Natural killer cell (primary cell): ENCODE data around the gene NFKBIE. TPM values are rescaled to one million over a fixed set of nuclear protein-coding genes. Genes with fewer than 3 reads are reported as not detected.

Experiments used
- ATAC-seq, 3 donors: fragments of 150-1000 bp in 2 of 3; fragments of 200-7000 bp in 1 of 3; cut with Tn5 transposase; 1 replicate in 1 of 3; 2 replicates in 2 of 3; pipeline ENCODE4 v1.10.0; 2021; ENCODE audit warnings: mild to moderate bottlenecking in 2 of 3, moderate library complexity in 2 of 3
- DNase-seq, 2 donors: peaks; one replicate each; pipeline versions ENCODE4 v3.0.0 to v3.0.0-alpha.2; 2013 to 2021; ENCODE audit warnings: mixed read lengths in 1 of 2
- H3K27ac ChIP-seq: one replicate; pipeline ENCODE4 v1.5.1; 2013; ENCODE audit warnings: mild to moderate bottlenecking, low read length
- H3K27me3 ChIP-seq: one replicate; pipeline ENCODE4 v1.6.1; 2013; ENCODE audit warnings: low read length; ENCODE audit not compliant: control insufficient read depth, insufficient read depth
- H3K36me3 ChIP-seq: one replicate; pipeline ENCODE4 v1.6.1; 2013; ENCODE audit warnings: low read length; ENCODE audit not compliant: control insufficient read depth, insufficient read depth
- H3K4me1 ChIP-seq: one replicate; pipeline ENCODE4 v1.6.1; 2013; ENCODE audit warnings: low read length; ENCODE audit not compliant: control insufficient read depth, insufficient read depth
- H3K4me3 ChIP-seq: one replicate; pipeline ENCODE4 v1.5.1; 2013; ENCODE audit warnings: low read length
- H3K9me3 ChIP-seq: one replicate; pipeline ENCODE4 v1.6.1; 2013; ENCODE audit warnings: low read length; ENCODE audit not compliant: control insufficient read depth, insufficient read depth
- H3K27ac Mint-ChIP-seq, 2 donors: one replicate each; pipeline ENCODE4 v1.8.0; 2022; ENCODE audit warnings: mild to moderate bottlenecking in 2 of 2, mixed read lengths in 2 of 2, moderate library complexity in 1 of 2
- H3K27me3 Mint-ChIP-seq, 2 donors: one replicate each; pipeline ENCODE4 v1.8.0; 2022; ENCODE audit warnings: low read depth in 2 of 2, mixed read lengths in 2 of 2
- H3K36me3 Mint-ChIP-seq: one replicate; pipeline ENCODE4 v1.8.0; 2022; ENCODE audit warnings: mixed read lengths
- H3K4me1 Mint-ChIP-seq, 2 donors: one replicate each; pipeline ENCODE4 v1.8.0; 2022; ENCODE audit warnings: mixed read lengths in 2 of 2
- H3K4me3 Mint-ChIP-seq: one replicate; pipeline ENCODE4 v1.8.0; 2022; ENCODE audit warnings: mild to moderate bottlenecking, moderate library complexity, mixed read lengths
- H3K9me3 Mint-ChIP-seq, 2 donors: one replicate each; pipeline ENCODE4 v1.8.0; 2022; ENCODE audit warnings: mixed read lengths in 2 of 2
- WGBS: methylation state at CpG from one replicate; pipeline ENCODE4 v1.1.7; 2013; ENCODE audit warnings: missing lambda C conversion rate; ENCODE audit not compliant: insufficient coverage; 5-methylcytosine and 5-hydroxymethylcytosine counted together
- intact Hi-C: fragments of 100-400 bp; cut with micrococcal nuclease; formaldehyde crosslinking; loops from one replicate; pipeline ENCODE4 v1.14.2; 2022
- total RNA-seq, 4 donors: library from RNA; stranded (reverse); fragments of 120-200 nt in 1 of 4; gene quantifications; one replicate each; pipeline versions ENCODE4 v1.2.3 to v1.2.4, GENCODE V29; 2013 to 2022
- TF ChIP-seq, protein P1 (sequence below): fragments of 200-600 bp; IDR thresholded peaks from one replicate; pipeline ENCODE4 v1.8.0; 2022; ENCODE audit warnings: antibody characterized with exemption

Gene NFKBIE
- total RNA-seq, 3 donors from 2014 or later (not counting 1 experiment from before 2014, with no cell fraction given), result 44.9 to 61.5 (median 56.4) TPM

DNA sequence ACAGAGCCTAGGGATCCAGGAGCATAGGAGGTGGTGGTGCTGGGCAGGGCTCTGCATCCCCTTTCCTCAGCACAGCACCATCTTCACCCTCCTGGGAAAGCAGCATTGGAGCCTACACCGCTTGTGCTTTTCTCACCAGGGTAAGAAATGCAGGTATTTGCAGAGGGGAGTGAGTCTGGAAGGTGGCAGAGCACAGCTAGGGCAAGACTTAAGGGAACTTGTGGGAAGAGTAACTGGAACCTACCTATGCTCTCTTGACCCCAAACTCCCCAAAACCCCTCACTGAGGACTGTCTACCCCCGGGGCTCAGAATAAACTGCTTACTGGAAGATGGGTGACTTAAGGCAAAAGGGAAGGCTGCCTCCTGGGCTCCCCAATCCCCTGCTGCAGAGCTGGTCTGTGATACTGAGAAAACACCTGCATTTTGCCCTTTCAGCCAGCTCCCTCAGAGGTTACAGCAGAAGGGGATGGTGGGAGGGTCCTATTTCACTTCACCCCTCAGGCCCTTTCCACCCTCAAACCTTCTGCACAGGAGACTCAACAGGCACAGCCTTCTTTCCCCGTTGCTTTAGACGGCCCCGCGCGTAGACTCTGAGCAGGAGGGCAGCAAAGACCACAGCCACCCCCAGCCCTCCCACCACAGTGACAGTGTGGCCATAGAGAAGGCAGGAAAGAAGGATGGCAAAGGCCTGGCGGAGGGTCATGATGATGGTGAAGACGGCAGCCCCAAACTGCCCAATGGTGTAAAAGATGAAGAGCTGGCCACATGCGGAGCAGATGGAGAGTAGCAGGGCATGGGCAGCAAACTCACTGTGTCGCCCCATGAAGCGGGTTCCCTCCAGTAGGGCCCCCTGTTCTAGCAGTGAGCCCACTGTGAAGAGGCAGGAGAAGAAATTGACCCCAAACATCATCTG, 10.9 kb downstream of the NFKBIE start:
- intact Hi-C loops, result no loop called here
- 79% methylated on average over 10 of the region's 12 CpGs for WGBS
- H3K9me3 Mint-ChIP-seq, result no peaks in the 10 kb centered on the region

DNA sequence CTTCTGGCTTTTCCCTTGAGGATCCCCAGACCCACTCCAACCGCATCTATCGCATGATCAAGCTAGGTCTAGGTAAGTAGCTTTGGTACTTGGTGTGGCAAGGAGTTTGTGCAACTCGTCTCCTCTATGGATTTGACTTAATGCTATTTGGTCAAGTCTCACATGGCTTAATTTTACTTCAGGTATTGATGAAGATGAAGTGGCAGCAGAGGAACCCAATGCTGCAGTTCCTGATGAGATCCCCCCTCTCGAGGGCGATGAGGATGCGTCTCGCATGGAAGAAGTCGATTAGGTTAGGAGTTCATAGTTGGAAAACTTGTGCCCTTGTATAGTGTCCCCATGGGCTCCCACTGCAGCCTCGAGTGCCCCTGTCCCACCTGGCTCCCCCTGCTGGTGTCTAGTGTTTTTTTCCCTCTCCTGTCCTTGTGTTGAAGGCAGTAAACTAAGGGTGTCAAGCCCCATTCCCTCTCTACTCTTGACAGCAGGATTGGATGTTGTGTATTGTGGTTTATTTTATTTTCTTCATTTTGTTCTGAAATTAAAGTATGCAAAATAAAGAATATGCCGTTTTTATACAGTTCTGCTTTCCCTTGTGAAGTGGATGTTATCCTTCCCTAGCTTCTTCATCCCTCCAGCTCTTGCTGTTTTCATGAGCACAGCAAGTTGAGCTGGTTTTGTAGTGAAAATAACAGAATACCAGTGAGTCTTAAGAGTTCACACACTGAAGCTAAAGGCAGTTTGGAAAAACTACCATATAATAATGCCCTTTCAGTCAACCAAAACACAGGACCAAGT, 11.8 kb downstream of the NFKBIE start:
- DNase-seq (peak in 1 of 2 donors; percentile 79), ATAC-seq (peak in 1 of 3 donors; percentile 24)
- H3K4me1 Mint-ChIP-seq, result peaks cover 59 to 68% of the 10 kb centered on the region in 2 donors
- H3K36me3 ChIP-seq, result peaks cover 66% of the 10 kb centered on the region
- H3K27me3 ChIP-seq, result no peaks in the 10 kb centered on the region
- 75% methylated on average over 7 of the region's 10 CpGs for WGBS
- H3K27ac ChIP-seq, result no peak overlapping the region
- H3K9me3 Mint-ChIP-seq, result no peaks in the 10 kb centered on the region
- H3K9me3 ChIP-seq, result no peaks in the 10 kb centered on the region
- no peak overlapping the region for H3K4me3 ChIP-seq
- H3K27me3 Mint-ChIP-seq, result no peaks in the 10 kb centered on the region
- TF ChIP-seq, protein P1, sequence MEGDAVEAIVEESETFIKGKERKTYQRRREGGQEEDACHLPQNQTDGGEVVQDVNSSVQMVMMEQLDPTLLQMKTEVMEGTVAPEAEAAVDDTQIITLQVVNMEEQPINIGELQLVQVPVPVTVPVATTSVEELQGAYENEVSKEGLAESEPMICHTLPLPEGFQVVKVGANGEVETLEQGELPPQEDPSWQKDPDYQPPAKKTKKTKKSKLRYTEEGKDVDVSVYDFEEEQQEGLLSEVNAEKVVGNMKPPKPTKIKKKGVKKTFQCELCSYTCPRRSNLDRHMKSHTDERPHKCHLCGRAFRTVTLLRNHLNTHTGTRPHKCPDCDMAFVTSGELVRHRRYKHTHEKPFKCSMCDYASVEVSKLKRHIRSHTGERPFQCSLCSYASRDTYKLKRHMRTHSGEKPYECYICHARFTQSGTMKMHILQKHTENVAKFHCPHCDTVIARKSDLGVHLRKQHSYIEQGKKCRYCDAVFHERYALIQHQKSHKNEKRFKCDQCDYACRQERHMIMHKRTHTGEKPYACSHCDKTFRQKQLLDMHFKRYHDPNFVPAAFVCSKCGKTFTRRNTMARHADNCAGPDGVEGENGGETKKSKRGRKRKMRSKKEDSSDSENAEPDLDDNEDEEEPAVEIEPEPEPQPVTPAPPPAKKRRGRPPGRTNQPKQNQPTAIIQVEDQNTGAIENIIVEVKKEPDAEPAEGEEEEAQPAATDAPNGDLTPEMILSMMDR, result peak; percentile 46
- peak overlapping the region; percentile 90 to 97 for H3K27ac Mint-ChIP-seq
- intact Hi-C loops, result no loop called here
- H3K4me1 ChIP-seq, result peaks cover 29% of the 10 kb centered on the region
- peaks cover 16% of the 10 kb centered on the region for H3K36me3 Mint-ChIP-seq
- peak overlapping the region; percentile 37 for H3K4me3 Mint-ChIP-seq

More for the DNA sequence above, 10.9 kb downstream of the NFKBIE start:
- ATAC-seq (no peak), DNase-seq (peak in 1 of 2 donors; percentile 18)
- Mint-ChIP-seq H3K27me3 (no peaks in the 10 kb centered on the region), H3K4me3 (peak overlapping the region; percentile 86), H3K27ac (peak overlapping the region; percentile 90 to 97), H3K4me1 (peaks cover 55 to 66% of the 10 kb centered on the region in 2 donors), H3K36me3 (peaks cover 10% of the 10 kb centered on the region)
- no peaks in the 10 kb centered on the region for H3K27me3 ChIP-seq
- H3K27ac ChIP-seq, result no peak overlapping the region
- H3K9me3 ChIP-seq, result no peaks in the 10 kb centered on the region
- TF ChIP-seq, protein P1, result no peak
- H3K4me3 ChIP-seq, result no peak overlapping the region
- peaks cover 23% of the 10 kb centered on the region for H3K4me1 ChIP-seq
- H3K36me3 ChIP-seq, result peaks cover 63% of the 10 kb centered on the region

DNA sequence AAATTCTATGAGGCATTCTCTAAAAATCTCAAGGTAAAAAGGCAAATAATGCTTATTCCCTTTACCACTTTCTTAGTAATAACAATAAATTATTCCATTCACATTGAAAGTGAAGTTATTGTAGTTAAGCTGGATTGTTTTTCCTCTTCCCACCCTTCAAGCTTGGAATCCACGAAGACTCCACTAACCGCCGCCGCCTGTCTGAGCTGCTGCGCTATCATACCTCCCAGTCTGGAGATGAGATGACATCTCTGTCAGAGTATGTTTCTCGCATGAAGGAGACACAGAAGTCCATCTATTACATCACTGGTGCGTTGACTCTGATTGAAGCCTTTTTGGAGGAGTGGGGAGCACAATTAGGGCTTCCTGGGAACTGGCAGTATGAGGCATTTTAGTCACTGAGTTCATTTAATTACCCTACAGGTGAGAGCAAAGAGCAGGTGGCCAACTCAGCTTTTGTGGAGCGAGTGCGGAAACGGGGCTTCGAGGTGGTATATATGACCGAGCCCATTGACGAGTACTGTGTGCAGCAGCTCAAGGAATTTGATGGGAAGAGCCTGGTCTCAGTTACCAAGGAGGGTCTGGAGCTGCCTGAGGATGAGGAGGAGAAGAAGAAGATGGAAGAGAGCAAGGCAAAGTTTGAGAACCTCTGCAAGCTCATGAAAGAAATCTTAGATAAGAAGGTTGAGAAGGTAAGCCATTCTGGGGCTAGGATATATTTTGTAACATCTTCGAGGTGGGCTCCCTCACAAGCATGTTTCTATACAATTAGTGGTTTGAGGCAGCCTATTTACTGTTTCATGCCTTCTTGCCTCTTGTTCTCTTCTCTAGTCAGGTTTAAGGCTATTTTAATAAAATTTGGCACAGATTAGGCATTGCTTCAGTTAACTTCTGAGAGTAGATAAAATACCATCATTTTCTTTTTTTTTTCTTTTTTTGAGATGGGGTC, 13.5 kb downstream of the NFKBIE start:
- no peaks in the 10 kb centered on the region for H3K27me3 Mint-ChIP-seq
- no peak overlapping the region for H3K27ac ChIP-seq

More for the DNA sequence above, 13.5 kb downstream of the NFKBIE start:
- TF ChIP-seq, protein P1, result no peak
- Histone ChIP-seq H3K36me3 (peaks cover 66% of the 10 kb centered on the region), H3K27me3 (no peaks in the 10 kb centered on the region), H3K9me3 (no peaks in the 10 kb centered on the region), H3K4me3 (no peak overlapping the region), H3K4me1 (peaks cover 27% of the 10 kb centered on the region)
- WGBS, result 91% methylated on average over 13 of the region's 14 CpGs
- Mint-ChIP-seq H3K4me3 (no peak overlapping the region), H3K4me1 (peaks cover 65 to 71% of the 10 kb centered on the region in 2 donors), H3K27ac (peak overlapping the region; percentile 6 to 11), H3K36me3 (peaks cover 18% of the 10 kb centered on the region), H3K9me3 (no peaks in the 10 kb centered on the region)
- DNase-seq (peak in 1 of 2 donors; percentile 19), ATAC-seq (no peak)
- intact Hi-C loops, result no loop called here
